NCI-H2029 (cell line): ENCODE data around the gene HDAC4.

Source experiments
- DNase-seq: peaks from one replicate; lab custom pipeline; 2025; lab: John Stamatoyannopoulos, UW

Gene HDAC4

GRCh38 chr2:239236043-239236807 lies 164.6 kb downstream of the HDAC4 start:
- no peak for DNase-seq

- no peak for DNase-seq
Measured at GRCh38 chr2:239235311-239235710, 165.5 kb downstream of the HDAC4 start.

GRCh38 chr2:239234191-239235175 lies 166.3 kb downstream of the HDAC4 start:
- no peak for DNase-seq

GRCh38 chr2:239233576-239233975 lies 167.2 kb downstream of the HDAC4 start:
- DNase-seq: no peak

- DNase-seq: no peak
Measured at GRCh38 chr2:239232195-239232578, 168.6 kb downstream of the HDAC4 start.

- DNase-seq: no peak
Measured at GRCh38 chr2:239231231-239232194, 169.3 kb downstream of the HDAC4 start.

GRCh38 chr2:239230318-239231052 lies 170.3 kb downstream of the HDAC4 start:
- DNase-seq: no peak

- DNase-seq: no peak
Measured at GRCh38 chr2:239229545-239230279, 171.1 kb downstream of the HDAC4 start.

GRCh38 chr2:239227661-239228371 lies 173.0 kb downstream of the HDAC4 start:
- peak; percentile 22 for DNase-seq

GRCh38 chr2:239226677-239227581 lies 173.9 kb downstream of the HDAC4 start:
- DNase-seq: no peak

- DNase-seq: no peak
Measured at GRCh38 chr2:239225871-239226561, 174.8 kb downstream of the HDAC4 start.

GRCh38 chr2:239225371-239225851 lies 175.4 kb downstream of the HDAC4 start:
- DNase-seq: no peak

- no peak for DNase-seq
Measured at GRCh38 chr2:239224955-239225354, 175.9 kb downstream of the HDAC4 start.

GRCh38 chr2:239224199-239224570 lies 176.6 kb downstream of the HDAC4 start:
- DNase-seq: no peak

- DNase-seq: no peak
Measured at GRCh38 chr2:239223310-239224198, 177.3 kb downstream of the HDAC4 start.

GRCh38 chr2:239222706-239223309 lies 178.0 kb downstream of the HDAC4 start:
- no peak for DNase-seq

GRCh38 chr2:239222312-239222660 lies 178.5 kb downstream of the HDAC4 start:
- DNase-seq: no peak
